ENCODE data around the gene UACA. TPM values are rescaled to one million over a fixed set of nuclear protein-coding genes. Genes with fewer than 3 reads are reported as not detected.

Gene UACA
- total RNA-seq, 1 experiment from 2014 or later, result 38.0 TPM

DNA sequence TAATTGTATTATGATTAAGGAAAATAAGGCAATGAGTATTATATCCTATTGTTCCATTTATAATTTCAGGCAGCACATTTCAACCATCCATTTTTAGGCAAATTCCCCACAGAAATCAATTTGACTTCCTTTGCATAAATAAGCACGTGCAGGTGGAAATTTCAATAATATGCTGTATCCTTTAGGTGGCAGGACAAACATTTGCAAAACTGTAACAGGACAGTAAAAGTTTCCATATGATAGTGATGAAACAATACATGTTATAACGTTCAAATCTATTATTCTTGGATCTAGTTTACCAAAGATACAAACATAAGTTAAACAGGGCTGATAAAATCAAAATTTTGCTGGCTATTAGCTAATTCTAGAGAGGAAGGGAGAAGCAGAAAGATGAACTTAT is 8.5 kb downstream of the UACA start:
- no peak overlapping the region for H3K9ac ChIP-seq (ENCODE audit: extremely low read depth, insufficient read length, low read length)
- no peak overlapping the region for H3K4me3 Mint-ChIP-seq
- no peak overlapping the region for H3K23ac ChIP-seq (ENCODE audit: insufficient read length, low read depth, low read length)
- H3K9me3 ChIP-seq (ENCODE audit: control insufficient read depth, low read depth, low read length), result no peaks in the 10 kb centered on the region
- H2BK12ac ChIP-seq (ENCODE audit: insufficient read length, low read depth, low read length), result no peak overlapping the region
- H3K18ac ChIP-seq (ENCODE audit: insufficient read length, low read depth, low read length), result no peak overlapping the region
- H4K5ac ChIP-seq (ENCODE audit: insufficient read length, low read depth, low read length), result no peak overlapping the region
- no peaks in the 10 kb centered on the region for H3K79me2 ChIP-seq (ENCODE audit: insufficient read depth, low read length)
- no peaks in the 10 kb centered on the region for H3K27me3 ChIP-seq (ENCODE audit: insufficient read depth, low read length)
- no peak overlapping the region for H3T11ph ChIP-seq (ENCODE audit: low read length)
- no peak overlapping the region for H2AFZ ChIP-seq (ENCODE audit: low read length)
- H3K4ac ChIP-seq (ENCODE audit: low read depth, low read length), result no peak overlapping the region
- H3K36me3 Mint-ChIP-seq (ENCODE audit: insufficient read depth in 1 of 3, low read depth in 3 of 3), result no peaks in the 10 kb centered on the region
- H2BK120ac ChIP-seq (ENCODE audit: low read depth, low read length, poor library complexity, severe bottlenecking), result no peak overlapping the region
- H3K4me2 ChIP-seq (ENCODE audit: insufficient read depth, insufficient read length, low read length), result no peak overlapping the region
- no peak overlapping the region for H2BK15ac ChIP-seq (ENCODE audit: low read depth, low read length)
- peaks cover 23 to 29% of the 10 kb centered on the region in 2 experiments for H3K4me1 Mint-ChIP-seq
- no peak overlapping the region for H2BK20ac ChIP-seq (ENCODE audit: low read depth, low read length, poor library complexity, severe bottlenecking)
- no peak overlapping the region for H3K27ac ChIP-seq (ENCODE audit: insufficient read length, low read depth, low read length)
- H3K27ac Mint-ChIP-seq, result no peak overlapping the region
- no peaks in the 10 kb centered on the region; the same call in 1 of the 2 replicates for H3K27me3 Mint-ChIP-seq (ENCODE audit: low read depth)
- no peak overlapping the region for H2AK5ac ChIP-seq (ENCODE audit: insufficient read length, low read length)
- TF ChIP-seq, protein P1, sequence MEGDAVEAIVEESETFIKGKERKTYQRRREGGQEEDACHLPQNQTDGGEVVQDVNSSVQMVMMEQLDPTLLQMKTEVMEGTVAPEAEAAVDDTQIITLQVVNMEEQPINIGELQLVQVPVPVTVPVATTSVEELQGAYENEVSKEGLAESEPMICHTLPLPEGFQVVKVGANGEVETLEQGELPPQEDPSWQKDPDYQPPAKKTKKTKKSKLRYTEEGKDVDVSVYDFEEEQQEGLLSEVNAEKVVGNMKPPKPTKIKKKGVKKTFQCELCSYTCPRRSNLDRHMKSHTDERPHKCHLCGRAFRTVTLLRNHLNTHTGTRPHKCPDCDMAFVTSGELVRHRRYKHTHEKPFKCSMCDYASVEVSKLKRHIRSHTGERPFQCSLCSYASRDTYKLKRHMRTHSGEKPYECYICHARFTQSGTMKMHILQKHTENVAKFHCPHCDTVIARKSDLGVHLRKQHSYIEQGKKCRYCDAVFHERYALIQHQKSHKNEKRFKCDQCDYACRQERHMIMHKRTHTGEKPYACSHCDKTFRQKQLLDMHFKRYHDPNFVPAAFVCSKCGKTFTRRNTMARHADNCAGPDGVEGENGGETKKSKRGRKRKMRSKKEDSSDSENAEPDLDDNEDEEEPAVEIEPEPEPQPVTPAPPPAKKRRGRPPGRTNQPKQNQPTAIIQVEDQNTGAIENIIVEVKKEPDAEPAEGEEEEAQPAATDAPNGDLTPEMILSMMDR (conservative IDR thresholded peaks at IDR 0.05), result no peak
- no peak for DNase-seq
- no peak overlapping the region for H3K56ac ChIP-seq (ENCODE audit: insufficient read length, low read depth, low read length)
- no peak overlapping the region for H4K8ac ChIP-seq (replicated peaks; ENCODE audit: insufficient read length, low read depth, low read length)
- H3K14ac ChIP-seq (ENCODE audit: insufficient read depth, low read length), result no peak overlapping the region
- no peaks in the 10 kb centered on the region for H3K4me1 ChIP-seq (ENCODE audit: insufficient read depth, low read length)
- no peaks in the 10 kb centered on the region for H3K23me2 ChIP-seq (ENCODE audit: insufficient read length, low read depth, low read length, poor library complexity, severe bottlenecking)
- no peaks in the 10 kb centered on the region for H3K9me3 Mint-ChIP-seq
- WGBS (ENCODE audit: extremely low coverage, insufficient read length, low lambda C conversion rate), result no CpG with 5 or more reads among the region's 2 CpGs
- no peak overlapping the region for H4K91ac ChIP-seq (ENCODE audit: insufficient read length, low read depth, low read length)
- H2BK5ac ChIP-seq (ENCODE audit: insufficient read length, low read length), result no peak overlapping the region
- no peaks in the 10 kb centered on the region for H3K79me1 ChIP-seq (ENCODE audit: insufficient read depth, low read depth, low read length, poor library complexity, severe bottlenecking)
- no peaks in the 10 kb centered on the region for H4K20me1 ChIP-seq (ENCODE audit: control insufficient read depth, insufficient read depth, insufficient read length)

Data from H9 (cell line).